Stomach (tissue), 9 donors: ENCODE results near the gene CNTN5. TPM values are rescaled to one million over a fixed set of nuclear protein-coding genes. Genes with fewer than 3 reads are reported as not detected.

Source experiments
- DNase-seq, 2 donors: peaks; one replicate each; pipeline versions ENCODE4 v3.0.0 to v3.0.0-alpha.2; 2013 to 2019
- H3K27ac ChIP-seq, 5 donors: fragments of 200-600 bp in 4 of 5; sonication (generic) in 4 of 5; one replicate each; pipeline ENCODE4 v1.5.1; 2013 to 2019; ENCODE audit warnings: mild to moderate bottlenecking in 1 of 5, moderate library complexity in 1 of 5
- H3K27me3 ChIP-seq, 3 donors: fragments of 200-600 bp; sonication (generic); one replicate each; pipeline ENCODE4 v1.5.1; 2017 to 2019; ENCODE audit warnings: mixed run types in 1 of 3
- H3K36me3 ChIP-seq, 4 donors: fragments of 200-600 bp; sonication (generic); 1 replicate in 3 of 4; 2 replicates in 1 of 4; pipeline ENCODE4 v1.5.1; 2016 to 2019
- H3K4me1 ChIP-seq, 4 donors: fragments of 200-600 bp; sonication (generic); one replicate each; pipeline ENCODE4 v1.5.1; 2016 to 2019
- H3K4me3 ChIP-seq, 4 donors: fragments of 200-600 bp; sonication (generic) in 3 of 4; one replicate each; pipeline ENCODE4 v1.5.1; 2016 to 2019; ENCODE audit warnings: mild to moderate bottlenecking in 1 of 4
- H3K9me3 ChIP-seq, 4 donors: fragments of 200-600 bp; sonication (generic); one replicate each; pipeline ENCODE4 v1.5.1; 2016 to 2019
- EP300 ChIP-seq: sonication (generic); formaldehyde crosslinking; IDR thresholded peaks from one replicate; pipeline ENCODE4 v1.6.1; 2017; ENCODE audit warnings: antibody characterized with exemption
- POLR2A ChIP-seq, 4 donors: fragments of 450-650 bp; IDR thresholded peaks; one replicate each; pipeline ENCODE4 v1.6.1; 2016; ENCODE audit warnings: antibody characterized with exemption in 4 of 4, control low read depth in 2 of 4, mild to moderate bottlenecking in 1 of 4, moderate library complexity in 1 of 4
- POLR2AphosphoS5 ChIP-seq, 3 donors: sonication (generic); formaldehyde crosslinking; IDR thresholded peaks; one replicate each; pipeline ENCODE4 v1.6.1; 2016; ENCODE audit warnings: antibody characterized with exemption in 3 of 3
- WGBS, 5 donors: extraction: QIAGEN DNeasy Blood & Tissue Kit in 3 of 5; methylation state at CpG; one replicate each; pipeline versions ENCODE4 v1.1.5 to v1.1.7; 2013 to 2018; 5-methylcytosine and 5-hydroxymethylcytosine counted together
- intact Hi-C: fragments of 100-400 bp; cut with DNase I; formaldehyde crosslinking; loops from one replicate; pipeline ENCODE4 v1.15.1; 2023; ENCODE audit warnings: low total_unique reads
- polyA plus RNA-seq, 3 donors: library from polyadenylated mRNA; stranded (reverse); fragments of 200-250 nt; gene quantifications; one replicate each; pipeline ENCODE4 v1.2.3, GENCODE V29; 2013
- total RNA-seq, 5 donors: library from RNA; depleted of rRNA; stranded (reverse); fragments of >200 nt; gene quantifications; one replicate each; pipeline versions ENCODE4 v1.1.0 to v1.2.3, GENCODE V29; 2014 to 2016
- TF ChIP-seq, protein P1 (sequence below), 7 experiments: fragments of 450-650 bp in 4 of 7; fragments of 200-600 bp in 3 of 7; sonication (generic) in 3 of 7; IDR thresholded peaks; one replicate each; pipeline ENCODE4 v1.5.1; 2016 to 2019; ENCODE audit warnings: antibody characterized with exemption in 7 of 7, control low read depth in 2 of 7, mild to moderate bottlenecking in 1 of 7
- donor health status: healthy with polysubstance abuse.
- donor health status: Bipolar disorder and iron deficiency.
- donor health status: healthy.

The CNTN5 gene
- total and polyA plus RNA-seq, 8 donors = 0.05 to 9.9 TPM; not detected in 6

DNA sequence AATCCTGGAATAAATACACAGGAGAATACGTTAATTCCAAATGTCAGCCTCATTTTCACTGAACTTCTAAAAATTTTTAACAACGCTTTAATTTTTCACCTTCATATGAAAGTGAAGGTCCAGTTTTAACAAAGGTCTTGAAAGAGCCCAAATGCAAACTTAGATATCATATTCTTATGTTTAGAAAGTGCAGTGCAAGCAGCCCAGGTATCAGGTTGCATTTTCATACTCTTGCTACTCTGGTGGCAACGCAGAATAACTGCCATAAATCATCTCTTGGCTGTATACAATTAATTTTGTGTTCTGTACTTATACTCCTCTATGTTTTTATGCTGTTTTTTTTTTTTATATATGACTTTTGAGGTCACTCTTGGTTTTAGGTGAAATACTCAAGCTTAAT is 1169.6 kb downstream of the CNTN5 start:
- 38 to 67% (median 52%) methylated on average over 3 of the region's 3 CpGs for WGBS, 5 donors
- Histone ChIP-seq H3K27ac (no peak overlapping the region), H3K36me3 (no peaks in the 10 kb centered on the region), H3K4me1 (no peaks in the 10 kb centered on the region), H3K4me3 (no peak overlapping the region), H3K9me3 (no peaks in the 10 kb centered on the region), H3K27me3 (no peaks in the 10 kb centered on the region)
- no peak for DNase-seq
- intact Hi-C loops = no loop called here
- no peak for TF ChIP-seq POLR2A (IDR thresholded peaks at IDR 0.05)
- TF ChIP-seq, protein P1, sequence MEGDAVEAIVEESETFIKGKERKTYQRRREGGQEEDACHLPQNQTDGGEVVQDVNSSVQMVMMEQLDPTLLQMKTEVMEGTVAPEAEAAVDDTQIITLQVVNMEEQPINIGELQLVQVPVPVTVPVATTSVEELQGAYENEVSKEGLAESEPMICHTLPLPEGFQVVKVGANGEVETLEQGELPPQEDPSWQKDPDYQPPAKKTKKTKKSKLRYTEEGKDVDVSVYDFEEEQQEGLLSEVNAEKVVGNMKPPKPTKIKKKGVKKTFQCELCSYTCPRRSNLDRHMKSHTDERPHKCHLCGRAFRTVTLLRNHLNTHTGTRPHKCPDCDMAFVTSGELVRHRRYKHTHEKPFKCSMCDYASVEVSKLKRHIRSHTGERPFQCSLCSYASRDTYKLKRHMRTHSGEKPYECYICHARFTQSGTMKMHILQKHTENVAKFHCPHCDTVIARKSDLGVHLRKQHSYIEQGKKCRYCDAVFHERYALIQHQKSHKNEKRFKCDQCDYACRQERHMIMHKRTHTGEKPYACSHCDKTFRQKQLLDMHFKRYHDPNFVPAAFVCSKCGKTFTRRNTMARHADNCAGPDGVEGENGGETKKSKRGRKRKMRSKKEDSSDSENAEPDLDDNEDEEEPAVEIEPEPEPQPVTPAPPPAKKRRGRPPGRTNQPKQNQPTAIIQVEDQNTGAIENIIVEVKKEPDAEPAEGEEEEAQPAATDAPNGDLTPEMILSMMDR (IDR thresholded peaks at IDR 0.05) = no peak
- TF ChIP-seq POLR2AphosphoS5 (IDR thresholded peaks at IDR 0.05) = no peak
- TF ChIP-seq EP300 = no peak

GRCh38 chr11:100192181-100192580 is 1171.4 kb downstream of the CNTN5 start:
- 9 to 85% (median 43%) methylated on average over 1 of the region's 1 CpG for WGBS, 5 donors
- H3K27me3 ChIP-seq = no peaks in the 10 kb centered on the region
- no peak for DNase-seq
- TF ChIP-seq POLR2A (IDR thresholded peaks at IDR 0.05) = no peak
- TF ChIP-seq POLR2AphosphoS5 (IDR thresholded peaks at IDR 0.05) = no peak
- no peak for TF ChIP-seq EP300
- TF ChIP-seq, protein P1 (IDR thresholded peaks at IDR 0.05) = no peak
- H3K27ac ChIP-seq = no peak overlapping the region
- H3K4me3 ChIP-seq = no peak overlapping the region
- H3K36me3 ChIP-seq = no peaks in the 10 kb centered on the region
- no peaks in the 10 kb centered on the region for H3K4me1 ChIP-seq
- intact Hi-C loops = no loop called here
- H3K9me3 ChIP-seq = no peaks in the 10 kb centered on the region

- no peaks in the 10 kb centered on the region for H3K27me3 ChIP-seq
- no peaks in the 10 kb centered on the region for H3K36me3 ChIP-seq
- 64 to 84% (median 75%) methylated on average over 2 of the region's 2 CpGs for WGBS, 5 donors
- no peak overlapping the region for H3K27ac ChIP-seq
- DNase-seq = no peak
- intact Hi-C loops = no loop called here
- no peak overlapping the region for H3K4me3 ChIP-seq
- no peak for TF ChIP-seq EP300
- TF ChIP-seq, protein P1 (IDR thresholded peaks at IDR 0.05) = no peak
- no peak for TF ChIP-seq POLR2A (IDR thresholded peaks at IDR 0.05)
- no peak for TF ChIP-seq POLR2AphosphoS5 (IDR thresholded peaks at IDR 0.05)
- H3K9me3 ChIP-seq = no peaks in the 10 kb centered on the region
- no peaks in the 10 kb centered on the region for H3K4me1 ChIP-seq
Measured at GRCh38 chr11:100203789-100204188, 1183.0 kb downstream of the CNTN5 start.

GRCh38 chr11:100205926-100206325 is 1185.2 kb downstream of the CNTN5 start:
- WGBS, 5 donors = 48 to 73% (median 64%) methylated on average over 2 of the region's 2 CpGs
- intact Hi-C loops = no loop called here

GRCh38 chr11:100208207-100208606 is 1187.5 kb downstream of the CNTN5 start:
- Histone ChIP-seq H3K27me3 (no peaks in the 10 kb centered on the region), H3K36me3 (no peaks in the 10 kb centered on the region), H3K4me1 (no peaks in the 10 kb centered on the region), H3K9me3 (no peaks in the 10 kb centered on the region), H3K4me3 (no peak overlapping the region), H3K27ac (no peak overlapping the region)
- 91 to 95% (median 94%) methylated on average over 2 of the region's 2 CpGs for WGBS, 5 donors
- intact Hi-C loops = no loop called here
- TF ChIP-seq, protein P1 (IDR thresholded peaks at IDR 0.05) = no peak
- TF ChIP-seq EP300 (no peak), POLR2AphosphoS5 (IDR thresholded peaks at IDR 0.05) (no peak), POLR2A (IDR thresholded peaks at IDR 0.05) (no peak)
- no peak for DNase-seq

More at GRCh38 chr11:100205926-100206325, 1185.2 kb downstream of the CNTN5 start:
- H3K4me3 ChIP-seq = no peak overlapping the region
- no peaks in the 10 kb centered on the region for H3K9me3 ChIP-seq
- no peaks in the 10 kb centered on the region for H3K27me3 ChIP-seq
- TF ChIP-seq EP300 (no peak), POLR2A (IDR thresholded peaks at IDR 0.05) (no peak)
- no peak for DNase-seq
- no peaks in the 10 kb centered on the region for H3K36me3 ChIP-seq
- no peak overlapping the region for H3K27ac ChIP-seq
- no peaks in the 10 kb centered on the region for H3K4me1 ChIP-seq
